T-helper 9 cell (primary cell): Measurements from ENCODE around the gene PRR15L.
"Not testable (repeated sequence)": the region's sequence is repeated elsewhere in the genome, so short reads cannot be mapped to it uniquely, and the experiment has no call there.

ENCODE experiments used
- DNase-seq: peaks from one replicate; pipeline ENCODE4 v3.0.0-alpha.2; 2020

The PRR15L gene

DNA sequence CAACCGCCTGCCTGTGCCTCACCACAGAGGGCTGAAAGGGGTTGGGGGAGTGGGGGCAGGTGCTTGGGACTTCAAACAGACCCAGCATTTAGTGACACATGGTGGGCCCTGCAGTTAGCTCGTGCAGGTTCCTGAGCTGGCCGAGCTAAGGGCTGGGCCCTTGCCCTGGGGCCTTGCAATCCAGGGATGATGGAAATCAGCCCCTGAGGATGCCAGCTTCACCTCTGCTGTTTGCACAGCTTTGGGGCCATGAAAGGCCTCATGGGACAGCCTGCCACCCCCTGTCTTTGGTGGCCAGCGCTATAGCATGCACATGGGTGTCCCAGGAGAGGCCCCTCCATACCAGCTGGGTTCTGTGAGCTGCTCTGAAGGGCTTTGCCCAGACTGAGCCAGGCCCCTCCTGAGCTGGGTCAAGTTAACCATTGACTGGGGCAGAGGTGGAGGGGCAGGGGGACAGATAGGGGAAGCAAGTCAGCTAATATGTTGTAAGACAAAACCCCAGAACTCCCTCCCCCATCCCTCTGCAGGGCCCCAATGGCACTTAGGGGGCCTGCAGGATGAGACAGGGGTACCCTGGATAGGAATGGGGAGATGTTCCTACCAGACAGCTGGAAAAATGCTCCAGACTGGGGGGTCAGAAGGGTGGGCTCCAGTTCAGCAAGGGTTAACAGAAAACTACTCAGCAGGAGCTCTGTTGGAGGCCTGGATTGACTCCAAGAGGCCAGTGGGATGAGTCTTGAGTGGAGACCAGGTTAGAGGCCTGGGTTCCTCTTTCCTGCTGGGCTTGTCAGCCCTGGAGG, 692 bp downstream of the PRR15L start:
- no peak for DNase-seq

GRCh38 chr17:47955497-47956461, 1.9 kb downstream of the PRR15L start:
- no peak for DNase-seq

GRCh38 chr17:47953909-47954308, 3.8 kb downstream of the PRR15L start:
- no peak for DNase-seq

- DNase-seq: no peak
Observed at GRCh38 chr17:47952171-47953021, 5.3 kb downstream of the PRR15L start.

DNA sequence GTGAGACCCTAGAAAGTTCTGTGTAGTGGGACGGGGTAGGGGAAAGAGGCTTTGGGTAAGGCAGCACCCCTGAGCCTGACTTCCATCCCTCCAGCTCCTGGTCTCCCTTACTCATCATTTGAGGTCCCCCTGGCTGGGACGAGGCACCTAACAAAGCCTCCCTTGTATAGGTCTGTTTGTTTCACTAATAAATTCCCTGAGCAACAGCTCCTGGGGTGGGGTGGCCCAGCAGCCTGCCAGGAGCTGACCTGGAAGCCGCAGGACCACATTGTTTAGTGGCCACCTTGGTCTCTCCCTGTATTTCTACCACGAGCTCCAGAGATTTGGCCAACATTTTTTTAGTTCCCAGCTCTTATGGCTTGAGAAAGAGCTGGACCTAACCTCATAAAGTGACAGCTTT, 7.2 kb downstream of the PRR15L start:
- no peak for DNase-seq

DNA sequence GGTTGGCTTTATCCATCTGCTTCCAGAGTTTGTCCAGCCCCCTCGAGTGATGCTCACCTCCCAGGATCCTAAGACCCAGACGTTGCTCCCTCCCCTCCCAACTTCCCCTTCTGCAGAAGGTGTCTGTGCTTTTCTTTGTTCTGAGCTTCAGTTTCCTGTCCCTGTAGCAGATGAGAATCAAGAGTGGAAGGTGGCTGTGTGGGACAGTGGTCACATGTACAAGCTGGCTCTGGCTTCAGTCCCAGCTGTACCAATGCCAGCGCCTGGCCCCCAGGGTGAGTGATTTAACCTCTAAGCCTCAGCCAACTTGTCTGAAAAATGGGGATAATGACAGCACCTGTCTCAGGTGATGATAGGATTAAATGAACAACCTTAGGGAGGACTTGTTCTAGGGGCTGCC, 7.7 kb downstream of the PRR15L start:
- no peak for DNase-seq

GRCh38 chr17:47949197-47949759, 8.4 kb downstream of the PRR15L start:
- DNase-seq: peak; percentile 81

DNA sequence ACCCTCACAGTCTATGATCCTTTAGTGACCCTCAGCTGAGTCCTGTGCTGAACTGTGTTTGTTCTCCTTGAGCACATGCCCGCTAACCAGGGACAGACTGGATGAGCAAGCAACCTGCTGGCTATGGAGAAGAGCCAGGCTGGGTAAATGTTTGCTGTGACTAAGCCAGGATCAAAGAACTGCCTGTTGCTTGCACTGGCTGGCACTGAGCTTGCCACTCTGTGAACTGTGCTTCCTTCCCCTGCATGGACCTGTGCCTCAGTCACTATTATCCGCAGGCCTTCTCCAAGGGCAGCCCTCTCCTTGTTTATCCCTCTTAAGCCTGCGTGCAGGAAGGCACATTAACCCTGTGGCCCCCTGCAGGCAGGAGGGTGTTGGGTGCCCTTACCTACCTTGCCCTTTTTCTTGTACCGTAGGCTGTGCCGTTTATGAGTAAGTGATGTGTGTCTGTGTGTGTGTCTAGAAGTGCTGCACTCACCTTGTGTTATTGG, 8.9 kb downstream of the PRR15L start:
- DNase-seq: no peak

DNA sequence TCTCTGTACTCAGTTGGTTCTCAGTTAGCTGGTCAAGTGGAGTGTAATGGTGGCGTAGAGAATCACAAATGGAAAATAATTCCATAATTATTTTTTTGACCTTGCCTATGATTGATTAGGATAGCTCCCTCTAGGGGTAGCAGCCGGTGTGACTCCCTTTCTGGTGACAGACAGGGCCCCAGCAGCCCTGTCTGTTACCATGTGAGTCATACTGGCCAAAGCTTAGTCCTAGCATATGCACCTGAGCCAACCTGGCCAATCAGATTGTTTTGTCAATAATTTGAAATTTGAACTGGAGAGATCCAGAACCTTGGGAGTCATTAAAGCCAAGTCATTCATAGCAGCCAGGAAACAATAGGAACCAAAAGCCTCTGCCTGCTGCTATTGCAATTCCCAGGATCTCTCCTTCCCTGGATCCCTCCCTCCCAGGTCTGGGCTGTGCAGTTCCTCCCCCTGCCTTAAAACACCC, 10.7 kb downstream of the PRR15L start:
- peak; percentile 62 for DNase-seq

DNA sequence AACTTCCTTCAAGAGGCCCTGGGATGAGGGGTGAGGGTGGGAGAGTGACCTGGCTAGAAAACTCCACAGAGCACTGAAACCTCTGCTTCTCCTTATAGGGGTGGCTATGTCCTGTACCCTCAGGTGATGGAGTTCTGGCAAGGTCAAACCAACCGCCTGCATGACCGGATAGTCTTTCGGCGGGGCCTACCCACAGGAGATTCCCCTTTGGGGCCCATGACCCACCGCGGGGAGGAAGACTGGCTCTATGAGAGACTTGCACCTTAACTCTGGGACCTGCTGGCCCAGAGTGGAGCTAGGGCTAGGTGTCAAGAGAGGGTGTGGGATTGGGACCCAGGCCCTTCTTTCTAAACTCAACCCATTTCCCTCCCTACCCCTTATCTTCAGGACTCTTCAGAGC, 11.2 kb downstream of the PRR15L start:
- no peak for DNase-seq

- DNase-seq: no peak
Observed at GRCh38 chr17:47945529-47946508, 11.9 kb downstream of the PRR15L start.

- DNase-seq: no peak
Observed at GRCh38 chr17:47945080-47945479, 12.6 kb downstream of the PRR15L start.

GRCh38 chr17:47942568-47942967, 15.1 kb downstream of the PRR15L start:
- no peak for DNase-seq

DNA sequence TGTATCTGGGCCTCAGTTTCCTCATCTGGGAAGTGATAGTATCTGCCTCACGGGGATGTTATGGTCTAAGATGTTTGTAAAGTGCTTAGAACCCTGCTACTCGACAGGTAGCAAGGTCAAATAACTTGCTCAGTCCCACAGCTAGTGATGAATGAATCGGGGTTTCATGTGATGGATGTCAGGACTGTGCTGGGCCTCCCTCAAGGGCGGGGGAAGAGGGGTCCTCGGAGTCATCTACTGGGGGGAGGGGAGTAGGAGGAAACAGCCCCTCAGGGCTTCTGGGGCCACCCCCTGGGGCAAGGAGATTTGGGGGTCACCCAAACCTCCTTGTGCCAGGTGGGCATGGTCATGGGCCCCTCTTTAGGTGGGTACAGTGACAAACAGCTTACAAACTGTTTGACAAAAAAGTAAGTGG, 15.6 kb downstream of the PRR15L start:
- DNase-seq: no peak

DNA sequence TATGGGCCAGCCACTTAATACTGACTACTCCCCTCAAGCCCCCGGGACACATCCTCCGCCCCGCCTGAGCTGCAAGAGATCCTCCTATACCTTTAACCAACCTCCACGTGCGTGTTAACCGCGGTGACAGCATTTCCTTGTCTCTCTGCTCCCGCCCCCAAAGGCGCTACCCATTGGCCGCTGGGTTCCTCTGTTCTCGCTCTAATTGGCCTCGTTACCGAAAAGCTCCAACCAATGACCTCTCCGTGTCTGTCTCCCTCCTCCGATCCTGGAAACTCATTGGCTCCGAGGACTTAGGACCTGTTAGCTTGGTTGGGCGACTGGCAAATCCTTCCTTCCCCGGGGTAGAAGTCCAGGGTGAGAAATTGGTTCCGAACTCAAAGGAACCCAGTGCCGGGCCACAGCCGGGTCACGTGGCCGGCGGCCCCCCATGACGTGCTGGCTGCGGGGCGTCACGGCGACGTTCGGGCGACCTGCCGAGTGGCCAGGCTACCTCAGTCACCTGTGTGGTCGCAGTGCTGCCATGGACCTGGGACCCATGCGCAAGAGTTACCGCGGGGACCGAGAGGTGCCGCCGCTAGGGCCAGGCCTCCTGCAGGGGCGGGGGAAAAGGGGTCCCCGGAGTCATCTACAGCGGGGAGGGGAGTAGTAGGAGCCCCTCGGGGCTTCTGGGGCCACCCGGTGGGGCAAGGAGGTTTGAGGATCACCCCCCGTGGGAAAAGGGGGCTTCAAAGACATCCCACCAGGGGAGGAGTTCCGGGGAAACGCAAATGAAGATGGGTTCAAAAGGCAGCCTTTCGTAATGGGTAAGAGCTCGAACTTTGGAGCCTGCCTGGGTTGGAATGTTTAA, 16.2 kb downstream of the PRR15L start, which contains the start of gene PNPO:
Gene PNPO (plus strand): TSS at position 326 of the 850 bp plus-strand sequence. CDS start 105 bp downstream, at position 431.
- DNase-seq: peak; percentile 87

DNA sequence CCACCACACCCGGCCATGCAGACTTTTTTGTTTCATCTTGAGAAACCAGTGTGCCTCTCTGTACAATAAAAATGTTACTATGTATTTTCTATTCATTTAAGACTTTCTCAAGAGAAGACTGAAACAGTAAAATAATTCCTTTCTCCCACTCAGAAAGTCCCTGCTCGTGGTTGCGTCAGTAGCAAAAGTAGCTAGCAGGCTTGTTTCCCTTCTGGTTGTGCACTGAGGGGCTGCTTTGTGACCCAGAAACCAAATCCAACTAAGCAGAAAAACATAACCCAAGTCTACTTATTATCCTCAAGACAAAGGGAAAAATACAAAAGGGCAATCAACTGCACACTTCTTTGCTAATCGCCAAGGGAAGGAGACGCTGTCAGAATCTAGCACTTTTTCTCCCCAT, 19.7 kb downstream of the PRR15L start:
- DNase-seq: no peak

GRCh38 chr17:47935961-47936360, 21.7 kb downstream of the PRR15L start:
- no peak for DNase-seq

DNA sequence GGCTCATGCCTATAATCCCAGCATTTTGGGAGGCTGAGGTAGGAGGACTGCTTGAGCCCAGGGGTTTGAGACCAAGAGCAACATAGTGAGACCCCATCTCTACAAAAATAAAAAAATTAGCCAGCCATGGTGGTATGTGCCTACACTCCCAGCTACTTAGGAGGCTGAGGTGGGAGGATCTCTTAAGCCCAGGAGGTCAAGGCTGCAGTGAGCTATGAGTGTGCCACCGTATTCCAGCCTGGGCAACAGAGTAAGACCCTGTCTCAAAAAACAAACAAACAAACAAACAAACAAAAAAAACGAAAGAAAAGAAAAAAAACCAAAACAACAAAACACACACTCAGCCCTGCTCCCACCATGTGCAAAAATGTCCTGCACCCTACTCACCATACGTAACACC, 22.2 kb downstream of the PRR15L start:
- not testable (repeated sequence) for DNase-seq

GRCh38 chr17:47934856-47935255, 22.8 kb downstream of the PRR15L start:
- DNase-seq: no peak

- no peak for DNase-seq
Observed at GRCh38 chr17:47931848-47932247, 25.8 kb downstream of the PRR15L start.
